ENCODE data around the gene TMC7.

GRCh38 chr16:18941471-18941870 is 42.3 kb upstream of the TMC7 start:
- TF ChIP-seq, protein P1, sequence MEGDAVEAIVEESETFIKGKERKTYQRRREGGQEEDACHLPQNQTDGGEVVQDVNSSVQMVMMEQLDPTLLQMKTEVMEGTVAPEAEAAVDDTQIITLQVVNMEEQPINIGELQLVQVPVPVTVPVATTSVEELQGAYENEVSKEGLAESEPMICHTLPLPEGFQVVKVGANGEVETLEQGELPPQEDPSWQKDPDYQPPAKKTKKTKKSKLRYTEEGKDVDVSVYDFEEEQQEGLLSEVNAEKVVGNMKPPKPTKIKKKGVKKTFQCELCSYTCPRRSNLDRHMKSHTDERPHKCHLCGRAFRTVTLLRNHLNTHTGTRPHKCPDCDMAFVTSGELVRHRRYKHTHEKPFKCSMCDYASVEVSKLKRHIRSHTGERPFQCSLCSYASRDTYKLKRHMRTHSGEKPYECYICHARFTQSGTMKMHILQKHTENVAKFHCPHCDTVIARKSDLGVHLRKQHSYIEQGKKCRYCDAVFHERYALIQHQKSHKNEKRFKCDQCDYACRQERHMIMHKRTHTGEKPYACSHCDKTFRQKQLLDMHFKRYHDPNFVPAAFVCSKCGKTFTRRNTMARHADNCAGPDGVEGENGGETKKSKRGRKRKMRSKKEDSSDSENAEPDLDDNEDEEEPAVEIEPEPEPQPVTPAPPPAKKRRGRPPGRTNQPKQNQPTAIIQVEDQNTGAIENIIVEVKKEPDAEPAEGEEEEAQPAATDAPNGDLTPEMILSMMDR (IDR thresholded peaks at IDR 0.05) = no peak
- no peak for TF ChIP-seq POLR2A (IDR thresholded peaks at IDR 0.05)

Measured in ovary (tissue), 3 donors.